Nucleus accumbens (tissue), 56 donors: Measurements from ENCODE around the gene GRB2.
"Not testable (repeated sequence)": the region's sequence is repeated elsewhere in the genome, so short reads cannot be mapped to it uniquely, and the experiment has no call there.

Experiments
- DNase-seq, 56 donors: peaks; one replicate each; lab custom pipeline; 2025; lab: John Stamatoyannopoulos, UW

GRB2 gene

DNA sequence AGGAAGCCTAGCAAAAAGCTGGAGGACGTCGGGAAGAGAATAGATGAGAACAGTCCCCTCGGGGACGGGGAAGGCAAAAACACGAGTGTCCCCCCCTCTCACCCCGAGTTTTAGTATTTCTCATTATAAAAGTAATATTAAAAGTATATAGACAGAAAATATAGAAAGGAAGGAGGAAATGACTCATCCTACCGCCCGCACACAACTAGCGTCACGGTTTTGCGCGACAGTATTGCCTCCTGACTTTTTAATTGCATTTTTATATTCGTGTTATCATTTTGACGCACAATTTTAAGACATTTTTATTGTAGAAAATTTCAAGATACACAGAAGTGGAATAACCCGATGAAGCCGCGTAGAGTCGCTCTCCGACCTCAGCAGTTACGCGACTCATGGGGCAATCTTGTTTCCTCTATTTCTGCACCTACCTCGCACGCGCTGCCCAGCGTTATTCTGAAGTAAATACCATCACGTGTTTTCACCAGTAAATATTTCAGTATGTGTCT, 115.6 kb downstream of the GRB2 start:
- peak in 28 of 56 donors; percentile 25 to 72 (median 49) for DNase-seq

DNA sequence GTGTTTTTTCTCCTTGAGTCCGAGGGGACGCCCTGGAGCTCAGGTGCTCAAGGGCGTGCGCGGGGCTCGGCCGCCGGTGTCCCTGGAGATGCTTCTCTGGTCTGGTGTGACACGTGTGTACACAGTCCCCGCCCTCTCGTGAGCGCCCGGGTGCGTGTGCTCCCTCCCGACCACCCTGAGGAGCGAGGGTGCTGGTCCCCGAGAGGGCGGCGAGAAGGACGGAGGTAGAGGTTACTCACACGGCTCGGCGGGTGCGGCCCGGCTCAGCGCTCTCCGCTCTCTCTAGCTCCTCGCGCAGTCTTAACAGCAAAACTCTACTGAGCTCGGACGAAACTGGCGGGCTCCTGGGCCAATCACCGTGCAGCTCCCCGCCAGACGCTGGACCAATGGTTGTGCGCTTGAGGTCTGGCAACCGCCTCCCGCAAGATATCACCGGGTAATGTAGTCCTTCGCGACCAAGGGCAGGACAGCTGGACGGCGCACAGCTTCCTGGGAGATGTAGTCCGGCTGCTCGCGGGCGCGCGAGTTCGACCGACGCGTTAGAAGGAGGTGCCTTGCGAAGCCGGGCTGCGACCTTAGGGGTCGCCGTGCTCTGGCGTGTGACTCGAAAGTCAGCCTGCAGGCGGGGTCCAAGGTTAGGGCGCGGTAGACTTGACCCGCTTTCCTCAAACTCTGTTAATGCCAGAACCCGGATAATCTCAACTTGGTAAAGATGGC, 116.2 kb downstream of the GRB2 start, which contains the start of gene SLC25A19:
Gene SLC25A19, minus strand, starts transcription at position 319 of the 717 bp plus-strand sequence. CDS start 2,669 bp downstream, outside the sequence.
- DNase-seq, result peak; percentile 54 to 99 (median 98)

DNA sequence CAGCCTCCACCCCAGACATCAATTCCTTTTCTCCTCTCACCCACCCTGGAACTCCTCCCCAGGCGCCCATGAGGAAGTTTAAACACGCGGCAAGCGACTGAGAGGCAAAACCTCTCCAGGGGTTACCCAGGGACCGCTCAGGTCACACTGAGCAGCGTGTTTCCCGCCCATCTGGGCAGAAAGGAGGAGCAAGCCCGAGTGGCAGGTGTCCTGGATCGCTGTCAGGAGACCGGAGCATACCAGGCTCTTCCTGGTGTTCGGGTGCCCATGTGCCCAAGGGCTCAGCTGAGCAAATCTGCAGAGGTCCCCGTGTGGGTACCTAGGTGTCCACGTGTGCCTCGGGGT, 116.7 kb downstream of the GRB2 start:
- peak in 8 of 56 donors; percentile 46 to 72 (median 62) for DNase-seq

DNA sequence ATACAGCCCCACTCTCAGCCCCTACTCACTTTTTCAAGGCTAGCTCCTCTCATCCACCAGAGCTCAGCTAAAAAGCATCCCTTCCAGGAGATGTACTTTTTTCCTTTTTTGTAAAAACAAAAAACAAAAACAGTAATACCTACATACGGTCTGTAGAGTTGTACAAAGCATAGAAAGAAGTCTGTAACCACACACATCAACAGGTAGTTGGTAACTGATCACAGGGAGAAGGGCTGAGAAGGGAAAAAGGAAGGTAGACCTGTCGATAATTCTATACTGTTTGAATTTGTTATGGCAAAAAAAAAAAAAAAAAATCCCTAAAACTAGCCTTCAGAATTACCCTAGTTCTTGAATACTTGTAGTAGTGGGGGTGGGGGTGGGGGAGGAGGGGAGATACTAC, 117.1 kb downstream of the GRB2 start:
- DNase-seq, result no peak

DNA sequence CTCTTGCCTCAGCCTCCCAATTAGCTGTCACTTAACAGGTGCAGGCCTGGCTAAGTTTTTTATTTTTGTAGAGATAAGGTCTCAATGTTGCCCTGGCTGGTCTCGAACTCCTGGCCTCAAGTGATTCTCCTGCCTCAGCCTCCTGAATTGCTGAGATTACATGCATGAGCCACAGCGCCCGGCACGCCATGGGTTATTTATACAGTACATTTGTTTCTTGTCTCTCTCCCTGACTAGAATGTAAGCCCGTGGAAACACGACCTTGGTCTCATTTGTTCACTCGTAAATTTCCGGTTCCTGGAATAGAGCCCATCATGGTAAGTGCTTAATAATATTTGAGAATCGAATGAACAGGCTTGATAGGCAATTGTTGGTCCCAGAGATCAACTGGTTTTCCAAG, 118.3 kb downstream of the GRB2 start:
- no peak for DNase-seq

DNA sequence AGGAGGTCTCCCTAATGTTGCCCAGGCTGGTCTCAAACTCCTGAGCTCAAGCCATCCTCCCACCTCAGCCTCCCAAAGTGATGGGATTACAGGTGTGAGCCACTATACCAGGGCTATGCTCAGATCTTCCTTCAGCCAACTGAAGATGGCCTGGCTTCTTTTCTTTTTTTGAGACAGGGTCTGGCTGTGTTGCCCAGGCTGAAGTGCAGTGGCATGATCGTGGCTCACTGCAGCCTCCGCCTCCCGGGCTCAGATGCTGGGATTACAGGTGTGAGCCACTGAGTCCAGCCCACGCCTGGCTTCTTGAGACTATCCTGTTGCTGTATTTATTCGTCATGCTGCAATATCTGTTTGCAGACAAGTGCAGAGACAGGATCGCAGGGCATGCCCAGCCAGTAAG, 120.4 kb downstream of the GRB2 start:
- no peak for DNase-seq

DNA sequence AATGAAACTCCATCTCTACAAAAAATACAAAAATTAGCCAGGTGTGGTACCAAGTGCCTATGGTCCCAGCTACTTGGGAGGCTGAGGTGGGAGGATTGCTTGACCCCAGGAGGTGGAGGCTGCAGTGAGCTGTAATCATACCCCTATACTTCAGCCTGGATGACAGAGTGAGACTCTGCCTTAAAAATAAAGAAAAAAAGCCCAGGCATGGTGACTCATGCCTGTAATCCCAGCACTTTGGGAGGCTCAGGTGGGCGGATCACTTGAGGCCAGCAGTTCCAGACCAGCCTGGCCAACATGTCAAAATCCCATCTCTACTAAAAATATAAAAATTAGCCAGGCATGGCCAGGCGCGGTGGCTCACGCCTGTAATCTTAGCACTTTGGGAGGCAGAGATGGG, 125.3 kb downstream of the GRB2 start:
- not testable (repeated sequence) for DNase-seq

DNA sequence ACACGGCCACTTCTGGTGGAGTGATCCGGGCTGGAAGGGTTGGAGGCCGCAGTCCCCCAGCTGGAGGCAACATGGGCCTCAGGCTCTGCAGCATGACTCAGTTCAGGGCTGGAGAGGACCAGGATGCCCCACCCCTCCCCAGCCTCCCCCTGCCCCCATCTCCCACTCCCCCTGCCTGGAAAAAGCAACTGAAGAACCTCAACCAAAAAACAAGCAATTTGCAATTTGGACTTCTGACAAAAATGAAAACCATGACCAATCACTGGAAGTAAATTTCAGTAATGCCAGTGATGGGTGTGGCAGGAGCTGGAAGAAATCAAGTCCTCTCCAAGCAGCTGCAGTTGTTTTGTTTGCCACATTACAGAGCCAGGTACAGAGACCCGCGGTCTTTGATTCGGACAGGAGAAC, 127.8 kb downstream of the GRB2 start:
- DNase-seq, result no peak

DNA sequence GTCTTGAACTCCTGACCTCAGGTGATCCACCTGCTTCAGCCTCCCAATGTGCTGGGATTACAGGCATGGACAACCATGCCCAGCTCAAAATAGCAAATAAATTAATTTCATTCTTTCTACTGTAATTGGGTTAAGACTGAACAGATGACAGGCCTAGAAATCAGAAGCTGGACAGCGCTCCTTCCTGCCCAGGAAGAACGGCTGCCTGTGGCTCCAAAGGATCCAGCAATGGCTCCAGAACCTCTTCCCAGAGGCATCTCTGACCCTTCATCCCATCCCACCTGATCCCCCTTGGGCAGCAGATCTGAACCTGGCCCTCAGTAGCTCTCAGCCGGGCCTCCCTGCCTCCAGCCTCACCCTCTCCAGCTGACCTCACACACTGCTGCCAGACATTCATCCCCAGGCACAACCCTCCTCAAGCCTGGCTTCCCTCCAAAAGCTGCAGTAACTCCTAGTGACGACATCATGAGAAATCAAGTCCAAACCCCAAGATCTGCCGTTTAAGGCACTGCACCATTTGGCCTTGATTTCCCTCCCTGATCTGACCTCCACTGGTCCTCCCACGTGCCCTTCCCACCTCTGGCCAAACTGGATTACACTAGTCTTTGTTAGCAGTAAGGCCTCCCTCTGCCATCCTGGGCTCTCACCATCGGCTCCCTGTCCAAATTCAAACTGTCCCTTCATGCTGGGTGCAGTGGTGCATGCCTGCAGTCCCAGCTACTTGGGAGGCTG, 131.3 kb downstream of the GRB2 start:
- no peak for DNase-seq

DNA sequence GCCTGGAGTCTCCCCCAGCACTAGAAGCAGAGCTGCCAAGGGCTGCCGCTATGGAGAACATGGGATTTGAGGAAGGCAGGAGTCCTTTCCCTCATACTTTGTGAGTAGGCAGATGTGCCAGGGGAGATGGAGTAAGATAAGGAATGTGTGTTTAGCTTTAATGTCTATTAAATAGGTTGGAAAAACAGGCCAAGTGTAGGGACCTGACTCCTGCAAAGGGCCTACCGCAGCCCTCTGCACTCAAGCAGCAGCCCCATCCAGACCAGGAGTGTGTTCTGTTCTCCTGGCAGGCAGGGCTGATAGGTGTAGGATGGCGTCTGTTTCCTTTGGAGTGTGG, 132.7 kb downstream of the GRB2 start:
- peak in 2 of 56 donors; percentile 4 to 16 for DNase-seq

DNA sequence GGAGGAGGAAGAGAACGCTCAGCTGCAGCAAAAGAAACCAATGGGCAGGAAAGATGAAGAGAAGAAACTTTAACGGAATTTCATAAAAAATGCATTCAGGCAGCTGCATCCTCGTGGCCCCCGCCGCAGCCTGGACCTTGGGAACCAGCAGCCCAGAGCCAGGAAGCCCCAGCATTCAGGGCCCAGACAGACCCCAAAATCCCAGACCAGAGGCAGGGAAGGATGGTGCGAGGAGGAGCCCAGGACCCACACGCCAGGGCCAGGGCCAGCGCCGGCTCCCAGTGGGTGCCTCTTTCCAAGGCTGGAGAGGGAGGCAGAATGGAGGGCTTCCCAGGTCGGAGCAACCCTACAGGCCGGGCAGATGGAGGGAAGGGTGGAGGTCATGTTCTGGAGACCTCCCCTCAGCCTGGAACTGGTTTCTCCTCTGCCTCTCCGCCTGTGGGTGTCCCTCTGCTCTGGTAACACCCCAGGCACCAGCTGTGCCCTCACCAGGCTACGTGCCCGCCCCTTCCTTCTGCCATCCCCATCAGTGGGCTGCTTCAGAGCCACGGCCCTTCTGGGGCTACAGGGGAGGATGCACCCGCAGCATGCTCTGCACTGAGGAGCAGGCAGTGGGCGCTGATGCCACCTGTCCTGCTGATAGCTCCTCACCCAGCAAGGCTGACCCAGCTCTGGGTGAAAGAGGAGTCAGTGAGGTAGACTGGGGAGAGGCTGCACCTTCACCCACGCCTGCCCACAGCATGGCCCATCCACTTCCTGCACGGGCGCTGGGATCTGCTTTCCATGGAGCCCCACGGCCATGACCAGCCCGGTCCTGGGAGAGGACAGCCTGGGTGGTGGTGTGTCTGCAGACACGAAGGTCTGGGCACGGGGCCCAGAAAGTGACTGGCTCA, 133.3 kb downstream of the GRB2 start:
- DNase-seq, result peak in 24 of 56 donors; percentile 3 to 60 (median 26)

DNA sequence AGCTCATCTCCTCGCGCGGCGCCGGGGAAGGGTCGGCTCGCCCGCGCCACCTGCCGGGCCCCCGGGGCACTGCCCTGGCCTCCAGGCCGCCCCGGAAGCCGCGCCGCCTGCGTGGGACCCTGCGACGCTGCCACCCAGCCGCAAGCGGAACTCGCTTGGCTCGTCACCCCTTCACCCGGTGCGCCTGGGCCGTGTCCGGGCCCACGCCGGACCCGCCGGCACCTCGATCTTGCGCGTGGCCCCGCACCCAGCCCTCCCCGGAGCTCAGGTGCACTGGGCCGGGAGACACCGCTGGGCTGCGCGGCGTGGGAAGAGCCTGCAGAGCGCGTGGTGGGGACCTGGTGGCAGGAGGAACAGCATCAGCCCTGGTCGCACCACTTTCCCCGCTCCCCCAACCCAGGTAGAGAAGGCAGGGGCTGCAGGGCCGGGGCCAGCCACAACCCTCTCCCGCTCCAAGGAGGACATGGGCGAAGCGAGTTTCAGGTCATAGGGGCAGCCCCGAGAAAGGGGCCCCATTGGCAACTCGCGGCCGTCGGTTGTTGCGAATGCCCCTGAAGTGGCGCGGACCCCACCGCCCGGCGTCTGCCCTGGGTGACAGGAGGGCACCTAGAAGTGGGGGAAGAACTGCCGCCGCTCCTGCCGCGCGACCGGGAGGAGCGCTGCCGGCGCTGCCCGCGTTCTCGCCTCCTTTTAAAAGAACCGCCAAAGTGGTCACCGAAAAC, 134.1 kb downstream of the GRB2 start:
- peak in 50 of 56 donors; percentile 17 to 86 (median 68) for DNase-seq

DNA sequence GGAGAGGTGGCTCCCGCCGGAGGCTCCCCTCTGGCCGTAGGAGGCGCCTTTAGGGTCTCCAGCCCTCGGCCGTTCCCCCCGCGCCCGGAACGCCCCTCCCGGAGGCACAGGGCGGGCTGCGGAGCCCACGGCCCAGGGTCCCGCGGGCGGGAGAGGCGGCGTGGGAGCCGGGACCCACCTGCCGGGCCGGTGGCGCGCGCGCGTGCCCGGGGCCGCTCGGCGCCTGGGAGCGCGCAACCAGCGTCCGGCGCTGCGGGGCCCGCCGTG, 134.6 kb downstream of the GRB2 start, which contains the start of gene MIF4GD:
Gene MIF4GD, minus strand, starts transcription at position 266 of the 267 bp plus-strand sequence. CDS start 1,036 bp downstream, outside the sequence.
- peak in 1 of 56 donors; percentile 67 for DNase-seq

DNA sequence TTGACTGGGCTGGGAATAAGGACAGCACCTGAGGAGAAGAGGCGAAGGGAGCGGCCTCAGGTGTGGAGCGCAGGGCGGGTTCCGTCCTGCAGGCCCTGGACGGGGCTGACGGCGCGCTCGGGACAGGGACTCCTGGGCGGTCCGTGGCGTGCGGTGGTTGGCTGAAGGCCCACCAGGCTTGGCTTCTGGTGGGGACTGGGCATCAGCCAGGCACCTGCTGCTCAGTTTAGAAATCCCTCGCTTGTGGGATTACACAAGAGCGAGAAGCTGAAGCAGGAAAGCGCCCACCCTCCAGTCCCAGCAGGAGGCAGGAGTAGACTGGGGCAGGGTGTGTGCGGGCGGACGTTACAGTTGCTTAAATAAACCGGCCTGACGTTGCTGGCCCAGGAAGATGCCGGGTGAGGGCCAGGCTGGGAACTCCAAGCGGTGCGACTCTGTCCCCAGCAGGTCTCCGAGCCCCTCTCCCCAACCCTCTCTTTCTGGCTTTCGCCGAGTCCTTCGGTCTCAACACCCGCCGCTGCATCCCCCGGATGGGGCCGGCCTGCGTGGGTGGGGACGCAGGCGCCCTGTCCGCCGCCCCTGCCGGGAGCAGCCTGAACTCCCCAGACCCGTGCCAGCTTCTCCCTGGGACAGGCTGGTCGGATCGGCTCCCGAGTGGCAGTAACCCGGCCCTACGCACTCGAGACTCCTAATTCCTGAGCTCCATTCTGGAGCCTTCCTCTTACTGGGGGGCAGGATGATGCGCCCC, 135.1 kb downstream of the GRB2 start:
- peak in 42 of 56 donors; percentile 20 to 76 (median 57) for DNase-seq

DNA sequence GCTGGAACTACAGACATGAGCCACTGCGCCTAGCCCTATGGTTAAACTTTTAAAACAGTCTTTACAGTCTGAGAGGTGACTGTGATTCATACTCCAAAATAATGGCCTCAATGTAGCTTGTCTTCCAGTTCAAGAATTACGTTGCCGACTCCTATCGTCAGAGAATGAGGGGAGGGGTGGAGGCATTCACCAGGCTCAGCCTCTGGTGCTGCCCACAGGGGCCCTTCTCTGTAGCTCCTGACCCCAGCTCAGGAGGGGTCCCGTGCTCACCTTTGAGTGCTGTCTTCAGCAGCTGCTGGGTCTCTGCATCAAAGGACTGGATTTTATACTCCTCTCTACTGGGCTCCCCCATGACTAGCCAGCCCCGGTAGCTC, 135.6 kb downstream of the GRB2 start:
- DNase-seq, result no peak
